HG03175 (cell line): ENCODE data around the gene IFT25.
"Not testable (repeated sequence)": the region's sequence is repeated elsewhere in the genome, so short reads cannot be mapped to it uniquely, and the experiment has no call there.

Source experiments
- ATAC-seq: cut with Tn5 transposase; IDR thresholded peaks from one replicate; pipeline ENCODE4 v1.9.1; 2021; ENCODE audit warnings: mild to moderate bottlenecking, moderate library complexity; ENCODE audit not compliant: unreplicated experiment

IFT25 gene

DNA sequence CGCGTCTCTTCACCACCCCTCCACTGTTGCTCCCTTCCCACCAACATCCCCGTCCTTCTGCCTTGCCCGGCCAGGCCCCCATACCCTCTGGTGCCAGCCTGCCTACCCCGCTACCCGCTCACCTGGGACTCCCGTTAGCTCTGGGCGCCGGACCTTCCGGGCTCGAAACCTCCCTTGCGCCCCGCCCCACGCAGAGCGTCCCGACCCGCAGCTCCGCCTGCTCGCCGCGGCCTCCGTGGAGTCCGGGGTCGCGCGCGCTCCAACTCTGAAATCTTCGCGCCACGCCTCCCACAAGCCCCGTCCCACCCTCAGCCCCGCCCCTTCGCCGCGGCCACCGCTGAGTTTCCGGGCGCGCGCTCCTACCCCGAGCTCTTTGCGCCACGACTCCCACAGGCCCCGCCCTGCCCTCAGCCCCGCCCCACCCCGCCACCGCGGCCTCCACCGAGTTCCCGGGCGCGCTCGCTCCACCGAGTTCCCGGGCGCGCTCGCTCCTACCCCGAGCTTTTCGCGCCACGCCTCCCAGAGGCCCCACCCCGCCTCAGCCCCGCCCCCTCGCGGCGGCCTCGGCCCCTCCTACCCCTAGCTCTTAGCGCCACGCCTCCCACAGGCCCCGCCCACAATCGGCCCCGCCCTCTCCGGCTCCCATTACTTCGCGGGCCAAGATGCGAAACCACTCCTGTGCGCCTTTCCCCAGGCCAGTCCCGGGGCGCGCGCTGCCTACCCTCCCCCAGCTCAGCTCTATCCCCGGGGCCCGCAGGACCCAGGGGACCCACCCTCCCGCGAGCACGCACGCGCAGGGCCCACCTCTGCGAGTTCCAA is at the start of gene IFT25:
Gene IFT25 (minus strand): TSS at position 267 of the 819 bp plus-strand sequence. CDS start 5,617 bp downstream, outside the sequence.
- ATAC-seq = peak; percentile 75

DNA sequence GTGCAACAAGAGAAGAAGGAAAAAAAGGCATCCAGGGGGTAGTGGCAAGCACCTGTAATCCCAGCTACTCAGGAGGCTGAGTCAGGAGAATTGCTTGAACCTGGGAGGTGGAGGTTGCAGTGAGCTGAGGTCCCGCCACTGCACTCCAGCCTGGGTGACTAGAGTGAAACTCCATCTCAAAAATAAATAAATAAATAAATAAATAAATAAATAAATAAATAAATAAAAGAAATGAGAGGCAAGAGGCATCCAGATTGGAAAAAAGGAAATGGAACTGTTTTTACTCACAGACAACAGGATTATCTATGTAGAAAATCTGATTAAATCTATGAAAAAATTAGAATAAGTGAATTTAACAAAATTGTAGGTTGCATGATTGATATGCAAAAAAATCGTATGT is 49.0 kb upstream of the IFT25 start:
- ATAC-seq = not testable (repeated sequence)

DNA sequence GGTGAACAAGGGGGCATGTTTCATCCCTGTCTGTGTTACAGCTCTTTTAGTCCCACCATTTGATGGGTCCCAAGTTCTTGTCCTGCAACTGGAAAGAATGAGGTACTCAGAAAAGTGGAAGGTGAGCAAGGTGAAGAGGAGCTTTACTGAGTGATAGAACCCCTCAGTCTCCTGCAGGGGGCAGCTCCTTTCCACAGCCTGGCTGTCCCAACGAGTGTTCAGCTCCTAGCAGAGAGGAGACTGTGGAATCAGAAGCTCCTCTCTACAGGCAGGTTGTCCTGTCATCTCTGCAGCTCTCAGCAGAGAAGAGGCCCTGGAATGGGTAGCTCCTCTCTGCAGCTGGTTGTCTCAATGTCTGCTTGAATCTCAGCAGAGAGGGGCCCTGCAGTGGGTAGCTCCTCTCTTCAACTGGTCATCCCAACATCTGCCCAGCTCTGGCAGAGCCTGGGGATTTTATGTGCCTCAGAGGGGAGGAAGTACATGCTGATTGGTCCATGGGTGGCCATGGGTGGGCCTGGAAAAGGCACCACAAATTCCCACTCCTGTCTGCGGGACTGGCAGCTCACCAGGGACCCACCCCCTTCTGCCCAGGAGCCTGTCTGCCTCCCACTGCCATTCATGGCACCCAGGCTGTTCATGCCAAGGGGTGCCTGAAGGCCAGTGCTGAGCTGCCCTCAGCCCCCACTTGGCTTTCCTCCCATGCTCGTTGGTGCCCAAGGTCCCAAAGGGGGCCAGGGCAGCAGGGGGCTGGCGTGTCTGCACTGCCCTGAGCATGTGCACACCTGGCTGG is 46.8 kb upstream of the IFT25 start:
- ATAC-seq = no peak

DNA sequence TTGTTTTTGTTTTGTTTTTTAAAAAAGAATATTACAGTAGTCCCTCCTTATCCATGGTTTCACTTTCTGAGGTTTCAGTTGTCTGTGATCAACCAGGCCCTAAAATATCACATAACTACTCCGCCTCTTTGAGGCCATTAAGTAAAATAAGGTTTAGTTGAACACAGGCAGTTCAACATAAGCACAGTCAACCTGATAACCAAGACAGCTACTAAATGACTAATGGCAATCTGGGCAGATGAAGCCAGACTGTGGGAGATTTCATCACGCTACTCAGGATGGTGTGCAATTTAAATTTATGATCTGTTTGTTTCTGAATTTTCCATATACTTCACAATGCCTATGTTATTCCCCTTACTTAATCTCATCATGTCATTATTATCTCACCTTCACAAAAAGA is 42.4 kb upstream of the IFT25 start:
- ATAC-seq = no peak

DNA sequence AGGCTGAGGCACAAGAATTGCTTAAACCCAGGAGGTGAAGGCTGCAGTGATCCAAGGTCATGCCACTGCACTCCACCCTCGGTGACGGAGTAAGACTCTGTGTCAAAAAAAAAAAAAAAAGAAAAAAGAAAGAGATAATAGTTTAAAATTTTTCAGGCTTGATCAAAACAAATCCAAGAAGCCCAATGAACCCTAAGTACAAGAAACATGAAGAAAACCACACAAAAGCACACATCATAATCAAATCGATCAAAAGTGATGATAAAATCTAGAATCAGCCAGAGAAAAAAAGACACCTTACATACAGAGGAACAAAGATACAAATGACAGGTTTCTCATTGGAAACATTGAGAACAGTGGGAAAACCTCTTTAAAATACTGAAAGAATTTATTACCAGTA is 41.0 kb upstream of the IFT25 start:
- ATAC-seq = no peak

DNA sequence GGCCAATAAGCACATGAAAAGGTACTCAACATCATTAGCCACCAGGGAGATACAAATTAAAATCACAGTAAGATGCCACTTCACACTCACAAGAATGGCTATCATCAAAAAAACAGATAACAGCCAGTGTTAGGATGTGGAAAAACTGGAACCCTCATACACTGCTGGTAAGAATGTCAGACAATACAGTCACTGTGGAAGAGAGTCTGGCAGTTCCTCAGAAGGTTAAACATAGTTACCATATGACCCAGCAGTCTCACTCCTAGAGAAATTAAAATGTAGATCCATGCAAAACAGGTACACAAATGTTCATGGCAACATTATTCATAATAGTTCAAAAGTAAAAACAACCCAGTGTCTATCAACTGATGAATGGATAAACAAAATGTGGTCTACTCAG is 39.2 kb upstream of the IFT25 start:
- no peak for ATAC-seq

DNA sequence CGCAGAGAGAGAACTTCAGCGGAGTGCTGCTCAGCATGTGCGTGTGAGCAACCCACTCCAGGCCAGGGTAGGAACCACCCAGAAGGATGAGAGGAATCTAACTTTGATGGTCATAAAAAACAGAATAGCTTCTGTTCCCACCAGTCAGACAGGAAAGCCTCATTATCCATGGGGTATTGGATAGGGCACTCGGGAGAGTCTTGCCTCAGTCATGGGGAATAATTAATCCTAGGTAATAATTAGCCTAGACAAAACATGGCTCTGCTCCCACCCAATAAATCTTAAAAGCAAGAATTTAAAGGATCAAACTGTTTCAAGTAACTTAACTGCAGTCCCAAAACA is 37.2 kb upstream of the IFT25 start:
- no peak for ATAC-seq

DNA sequence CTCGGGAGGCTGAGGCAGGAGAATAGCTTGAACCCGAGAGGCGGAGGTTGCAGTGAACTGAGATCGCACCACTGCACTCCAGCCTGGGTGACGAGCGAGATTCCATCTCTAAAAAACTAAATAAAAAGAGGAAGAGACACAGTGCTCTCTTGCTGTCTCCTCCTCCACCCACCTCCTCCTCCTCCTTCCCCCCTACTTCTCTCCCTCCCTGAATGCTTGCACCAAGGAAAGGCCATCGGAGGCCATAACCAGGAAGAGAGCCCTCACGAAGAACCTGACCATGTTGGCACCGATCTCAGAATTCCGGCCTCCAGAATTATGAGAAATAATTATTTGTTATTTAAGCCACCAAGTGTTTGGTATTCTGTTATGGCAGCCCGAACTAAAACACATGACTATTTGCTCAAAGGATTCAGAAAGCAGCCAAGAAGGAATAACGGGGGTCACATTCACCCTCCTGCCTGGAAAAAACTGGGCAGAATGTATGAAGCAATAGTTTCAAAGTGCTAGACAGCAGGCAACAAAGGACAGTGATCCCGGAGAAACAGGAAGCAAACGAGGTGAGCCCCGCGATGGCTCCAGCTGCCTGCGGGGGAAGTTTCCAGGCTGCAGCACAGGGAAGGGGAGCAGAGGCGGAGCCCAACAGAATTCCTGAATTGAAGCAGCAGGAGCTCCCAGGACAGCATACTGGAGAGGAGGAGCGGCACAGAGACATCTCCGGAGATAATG is 36.7 kb upstream of the IFT25 start:
- no peak for ATAC-seq

DNA sequence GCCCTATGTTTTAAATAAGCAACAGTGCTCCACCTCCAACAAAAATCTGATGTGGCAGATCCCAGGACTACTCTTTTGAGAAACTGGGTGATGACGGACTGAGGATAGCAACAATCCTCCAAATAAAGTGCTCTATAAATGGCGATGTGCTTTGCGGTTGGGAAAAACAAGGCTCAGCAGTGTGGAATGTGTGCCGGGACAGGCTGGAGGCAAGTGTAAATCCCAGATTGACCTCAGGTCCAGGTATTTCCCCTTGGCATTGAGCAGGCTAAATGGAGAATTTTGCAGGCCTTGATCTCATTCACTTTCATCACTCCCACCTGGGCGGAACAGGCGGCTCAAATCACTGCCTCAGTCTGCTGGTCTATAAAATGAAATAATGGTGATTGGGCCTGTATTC is 35.7 kb upstream of the IFT25 start:
- ATAC-seq = no peak

DNA sequence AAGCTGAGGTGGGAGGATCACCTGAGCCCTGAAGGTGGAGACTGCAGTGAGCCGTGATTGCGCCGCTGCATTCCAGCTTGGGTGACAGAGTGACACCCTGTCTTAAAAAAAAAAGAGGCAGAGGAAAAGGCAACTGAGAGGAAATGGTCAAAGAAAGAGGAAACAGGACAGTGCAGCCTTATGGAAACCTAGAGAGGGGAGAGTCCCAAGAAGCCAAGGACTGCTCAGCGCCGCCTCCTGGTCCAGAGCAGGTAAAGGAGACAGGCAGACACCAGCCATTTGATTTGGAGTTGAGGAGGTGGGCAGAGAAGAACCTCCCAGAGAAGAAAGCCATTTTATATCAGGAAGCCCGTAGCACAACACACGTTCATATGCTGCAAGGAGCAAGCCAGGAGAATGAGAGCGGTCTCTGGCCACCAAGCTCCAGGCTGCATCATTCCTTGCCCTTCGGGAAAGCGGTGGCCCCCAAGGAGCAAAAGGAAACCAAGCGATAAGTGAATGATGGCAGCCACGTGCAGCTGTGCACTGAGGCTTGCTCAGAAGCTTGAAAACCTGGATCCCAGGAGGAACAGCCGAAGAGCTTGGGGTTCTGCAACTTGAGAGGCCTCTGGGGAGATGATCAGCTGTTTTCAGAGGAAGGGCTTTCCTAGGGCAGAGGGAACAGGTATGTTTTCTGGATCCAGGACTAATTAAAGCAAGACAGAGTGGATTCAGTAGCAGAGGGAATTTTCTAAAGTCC is 34.4 kb upstream of the IFT25 start:
- ATAC-seq = no peak

DNA sequence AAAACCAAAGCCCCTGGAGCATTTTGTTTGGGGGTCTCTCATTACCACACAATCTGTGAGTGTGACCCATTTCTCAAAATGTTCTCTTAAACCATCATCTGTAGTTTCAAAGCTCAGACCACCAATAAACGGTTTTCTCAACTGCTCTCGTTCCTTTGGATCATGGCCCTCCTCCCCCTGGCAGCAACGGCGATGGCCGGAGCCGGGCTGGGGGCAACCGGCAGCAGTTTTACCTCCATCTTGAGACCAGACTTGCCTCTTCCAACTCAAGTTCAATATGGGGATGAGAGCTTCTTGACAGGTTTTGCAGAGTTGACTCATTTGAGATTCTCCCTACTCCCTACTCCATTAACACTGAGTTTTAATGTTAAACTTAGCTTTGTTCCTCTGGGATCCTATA is 30.4 kb upstream of the IFT25 start:
- no peak for ATAC-seq

DNA sequence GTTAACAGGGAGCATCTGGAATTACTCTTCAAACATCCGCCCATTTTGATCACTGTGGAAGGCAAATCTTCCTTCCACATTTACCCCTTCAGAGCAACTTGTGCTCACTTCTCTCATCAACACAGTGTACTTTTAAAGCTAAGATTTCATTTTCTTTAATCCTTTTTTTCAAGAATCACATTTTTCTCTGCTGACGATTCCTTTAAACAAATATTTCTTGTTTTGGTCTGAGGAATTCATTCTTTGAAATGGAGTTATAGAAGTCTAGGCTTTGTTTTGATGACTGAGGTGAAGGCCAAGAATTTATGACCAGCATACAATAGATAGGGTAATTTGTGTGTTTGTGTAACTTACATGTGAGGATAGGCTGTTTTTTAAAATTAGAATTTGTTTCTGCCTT is 26.2 kb upstream of the IFT25 start:
- ATAC-seq = no peak

DNA sequence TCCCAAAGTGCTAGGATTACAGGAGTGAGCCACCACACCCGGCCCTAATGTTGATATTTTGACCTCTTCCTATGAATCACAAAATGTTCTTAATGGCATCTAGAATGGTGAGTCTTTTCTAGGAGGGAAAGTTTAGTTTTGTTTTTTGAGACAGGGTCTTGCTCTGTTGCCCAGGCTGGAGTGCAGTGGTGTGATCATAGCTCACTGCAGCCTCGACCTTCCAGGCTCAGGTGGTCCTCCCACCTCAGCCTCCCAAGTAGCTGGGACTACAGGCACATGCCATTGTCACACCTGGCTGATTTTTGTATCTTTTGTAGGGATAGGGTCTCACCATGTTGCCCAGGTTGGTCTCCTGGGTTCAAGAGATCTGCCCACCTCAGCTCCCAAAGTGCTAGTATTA is 23.8 kb upstream of the IFT25 start:
- not testable (repeated sequence) for ATAC-seq

DNA sequence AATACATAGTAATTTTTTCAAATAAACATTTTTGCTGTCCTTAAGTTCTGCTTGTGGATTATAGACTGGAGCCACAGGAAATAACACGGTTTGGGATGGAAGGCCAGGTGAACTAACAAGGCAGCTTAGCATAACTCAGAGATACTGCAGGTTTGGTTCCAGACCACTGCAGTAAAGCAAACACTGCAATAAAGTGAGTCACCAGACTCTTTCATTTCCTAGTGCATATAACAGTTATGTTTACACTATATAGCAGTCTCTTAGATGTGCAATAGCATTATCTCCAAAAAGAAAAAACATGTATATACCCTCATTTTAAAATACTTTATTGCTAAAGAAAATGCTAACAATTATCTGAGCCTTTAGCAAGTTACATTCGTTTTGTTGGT is 22.6 kb upstream of the IFT25 start:
- ATAC-seq = no peak

DNA sequence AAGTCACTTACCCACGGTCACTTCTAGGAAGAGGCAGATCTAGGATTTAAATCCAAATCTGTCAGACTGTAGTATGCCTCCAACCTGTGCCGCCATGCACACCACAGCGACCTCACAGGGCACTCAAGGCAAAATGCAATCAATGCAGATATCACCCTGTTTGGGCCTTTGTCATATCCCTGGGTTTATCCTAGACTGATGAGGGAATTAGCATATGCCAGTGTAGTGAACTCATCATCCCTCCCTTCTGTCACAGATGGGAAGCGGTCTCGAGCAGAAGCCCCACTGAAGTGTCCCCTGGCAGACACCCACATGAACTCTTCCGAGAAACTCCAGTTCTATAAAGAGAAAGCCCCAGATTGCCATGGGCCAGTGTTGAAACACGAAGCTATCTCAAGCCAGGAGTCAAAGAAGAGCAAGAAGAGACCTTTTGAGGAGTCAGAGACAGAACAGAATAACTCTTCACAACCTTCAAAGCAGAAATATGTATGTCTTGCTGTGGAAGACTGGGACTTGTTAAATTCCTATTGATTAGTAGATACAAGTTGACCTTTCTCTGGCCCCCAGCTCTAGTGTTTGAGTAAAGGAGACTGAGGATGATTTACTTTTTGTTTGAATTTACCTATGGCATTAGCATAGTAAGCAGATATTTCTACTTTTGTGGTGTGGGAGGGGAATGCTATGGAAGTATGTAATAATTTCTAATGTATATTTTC is 22.1 kb upstream of the IFT25 start:
- ATAC-seq = no peak

DNA sequence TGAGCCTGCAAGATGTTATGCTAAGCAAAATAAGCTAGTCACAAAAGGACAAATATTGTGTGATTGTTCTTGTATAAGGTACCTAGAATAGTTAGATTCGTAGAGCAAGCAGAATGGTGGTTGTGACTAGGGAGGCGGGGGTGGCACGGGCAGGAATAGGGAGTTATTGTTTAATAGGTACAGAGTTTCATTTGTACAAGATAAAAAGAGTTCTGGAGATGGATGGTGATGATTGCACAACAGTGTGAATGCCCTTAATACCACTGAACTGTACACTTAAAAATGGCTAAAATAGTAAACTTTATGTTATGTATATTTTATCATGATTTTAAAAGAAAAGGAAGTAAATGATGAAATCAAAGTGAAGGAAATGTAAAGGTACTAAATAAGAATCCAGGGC is 21.3 kb upstream of the IFT25 start:
- no peak for ATAC-seq

DNA sequence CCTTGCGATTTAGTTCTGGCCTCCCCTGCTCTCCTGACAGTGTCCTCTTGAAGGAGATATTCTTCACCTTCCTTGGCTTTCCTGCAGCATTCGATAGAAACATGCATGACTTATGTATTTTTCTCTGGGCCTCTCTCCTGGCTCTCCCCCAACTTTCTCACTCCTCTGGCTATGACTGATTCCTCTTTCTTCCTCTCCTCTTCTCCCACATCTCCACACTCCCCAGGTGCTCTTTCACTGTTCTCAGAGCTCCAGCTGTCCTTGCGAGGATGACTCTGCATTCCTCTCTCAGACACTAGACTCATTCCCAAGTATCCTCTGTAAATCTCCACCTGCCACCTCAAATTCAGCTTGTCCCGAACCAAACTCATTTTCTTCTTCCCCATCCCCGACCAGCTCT is 18.6 kb upstream of the IFT25 start:
- ATAC-seq = no peak

DNA sequence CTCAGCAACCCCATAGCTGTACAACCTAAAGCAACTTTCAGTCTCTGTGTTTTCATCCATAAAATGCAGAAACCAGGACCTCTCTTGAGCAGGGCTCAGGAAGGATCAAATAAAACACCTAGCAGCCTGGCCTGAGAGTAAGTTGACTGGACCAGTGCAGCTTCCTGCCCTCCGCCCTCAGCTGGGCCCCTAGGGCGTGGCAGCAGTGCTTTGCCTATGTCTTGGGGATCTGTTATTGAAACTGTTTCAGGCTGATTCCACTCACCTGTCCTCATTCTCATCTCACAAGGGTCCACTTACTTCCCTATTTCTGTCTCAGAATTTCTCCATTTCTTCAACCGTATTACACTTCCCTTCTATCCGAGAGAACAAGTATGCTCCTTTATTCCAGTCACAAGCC is 18.0 kb upstream of the IFT25 start:
- ATAC-seq = no peak

DNA sequence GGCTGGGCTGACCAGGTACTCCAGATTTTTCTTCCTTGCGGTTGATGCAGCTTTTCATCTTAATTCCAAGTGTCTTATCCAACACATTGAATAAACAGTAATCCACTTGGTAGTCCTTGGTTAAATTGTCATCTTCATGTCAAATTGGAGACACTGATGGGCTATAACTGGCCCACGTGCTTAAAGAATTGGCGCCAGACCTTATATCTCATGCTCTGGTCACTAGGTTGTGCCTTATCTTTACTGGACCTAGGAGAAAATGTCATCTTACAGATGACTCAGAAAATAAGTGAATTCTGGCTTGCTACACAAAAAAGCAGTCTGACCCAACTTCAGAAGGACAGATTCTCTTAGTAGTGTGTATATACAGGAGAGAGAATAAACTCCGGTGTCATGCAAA is 16.9 kb upstream of the IFT25 start:
- no peak for ATAC-seq

DNA sequence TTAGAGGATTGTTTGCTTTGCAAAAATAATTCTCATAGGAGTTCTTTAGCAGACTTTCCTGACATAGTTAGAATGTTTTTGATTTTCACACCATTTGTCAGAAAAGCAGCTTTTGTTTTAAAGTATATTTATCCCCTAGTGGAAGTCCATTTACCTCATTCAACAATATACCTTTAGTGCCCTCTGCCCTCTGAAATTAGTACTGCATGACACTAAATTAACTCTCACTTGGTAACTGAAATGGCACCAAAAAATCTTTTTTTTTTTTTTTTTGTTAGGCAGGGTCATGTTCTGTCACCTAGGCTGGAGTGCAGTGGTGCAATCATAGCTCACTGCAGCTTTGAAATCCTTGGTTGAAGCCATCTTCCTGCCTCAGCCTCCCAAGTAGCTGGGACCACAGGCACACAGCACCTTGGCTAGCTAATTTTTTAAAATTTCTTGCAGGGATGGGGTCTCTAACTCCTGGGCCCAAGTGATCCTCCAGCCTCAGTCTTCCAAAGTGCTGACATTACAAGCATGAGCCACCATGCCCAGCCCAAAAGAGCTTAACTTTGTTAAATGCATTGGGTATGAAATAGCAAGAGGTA is 14.3 kb upstream of the IFT25 start:
- no peak for ATAC-seq
